DMS153 treated with DMSO at 0.1 percent for 48 hours (cell line): Measurements from ENCODE around the gene ZNF680.
"Not testable (repeated sequence)": the region's sequence is repeated elsewhere in the genome, so short reads cannot be mapped to it uniquely, and the experiment has no call there.

ENCODE experiments used
- DNase-seq: peaks from one replicate; lab custom pipeline; 2025; ENCODE audit not compliant: unreplicated experiment; lab: John Stamatoyannopoulos, UW

The ZNF680 gene

GRCh38 chr7:64557601-64558322, 5.1 kb downstream of the ZNF680 start:
- DNase-seq: no peak

GRCh38 chr7:64555046-64555445, 7.8 kb downstream of the ZNF680 start:
- no peak for DNase-seq

- not testable (repeated sequence) for DNase-seq
Observed at GRCh38 chr7:64554188-64554587, 8.7 kb downstream of the ZNF680 start.

GRCh38 chr7:64551375-64552142, 11.3 kb downstream of the ZNF680 start:
- no peak for DNase-seq

DNA sequence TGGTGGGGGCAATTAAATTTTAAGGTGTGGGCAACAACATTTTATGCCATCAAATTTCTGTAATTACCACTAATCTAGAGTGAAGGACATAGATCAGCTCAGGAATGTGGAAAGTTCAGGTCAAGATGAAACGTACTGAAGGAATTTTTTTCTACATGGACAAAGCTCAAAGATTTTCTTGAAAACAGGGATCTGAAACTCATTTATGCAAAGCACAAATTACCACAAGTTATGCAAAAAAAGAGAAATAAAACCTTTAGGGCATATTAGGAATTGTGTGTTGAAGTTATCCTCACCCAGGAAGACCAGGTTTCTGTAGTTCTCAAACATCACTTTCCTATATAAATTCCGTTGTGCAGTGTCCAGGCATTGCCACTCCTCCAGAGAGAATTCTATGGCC, 18.9 kb downstream of the ZNF680 start:
- DNase-seq: no peak

DNA sequence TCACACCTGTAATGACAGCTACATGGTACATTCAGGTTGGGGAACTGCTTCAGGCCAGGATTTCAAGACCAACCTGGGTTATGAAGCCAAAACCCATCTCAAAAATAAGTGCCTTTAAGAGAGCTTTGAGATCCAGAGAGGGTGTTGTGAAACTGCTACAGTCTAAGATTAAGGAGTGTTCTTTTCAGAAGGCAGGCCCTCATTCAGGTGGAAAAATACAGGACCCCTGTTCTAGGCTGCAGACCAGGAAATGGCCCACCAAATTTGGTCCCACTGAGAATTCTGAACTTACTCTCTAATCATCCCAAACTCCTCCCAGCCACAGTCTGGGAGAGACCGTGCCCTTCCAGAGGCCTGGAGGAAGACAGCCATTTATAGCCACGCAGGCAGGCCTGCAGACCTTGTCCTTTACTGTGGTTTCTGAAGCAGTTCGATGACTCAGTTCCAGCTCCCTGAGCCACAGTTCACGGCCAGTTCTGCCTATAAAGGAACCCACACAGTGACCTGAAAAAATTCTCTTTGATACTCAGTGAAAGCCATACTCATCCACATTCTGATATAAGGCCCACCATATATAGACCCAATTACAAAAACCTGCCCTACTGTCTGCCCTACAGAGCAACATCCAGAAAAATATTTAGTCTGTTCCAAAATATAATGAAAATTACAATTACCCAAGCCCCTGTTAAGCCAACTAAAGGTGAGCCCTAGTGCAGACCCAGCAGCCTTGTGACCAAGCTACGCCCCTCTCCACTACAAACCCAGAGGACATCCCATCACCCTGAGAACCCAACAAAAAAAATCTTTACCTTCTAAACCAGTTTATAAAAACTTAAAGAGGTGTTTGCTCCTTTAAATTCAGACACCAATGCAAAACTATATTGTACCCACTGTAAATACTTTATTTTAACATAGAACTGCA, 21.2 kb downstream of the ZNF680 start:
- DNase-seq: no peak

- DNase-seq: no peak
Observed at GRCh38 chr7:64533756-64534155, 29.1 kb downstream of the ZNF680 start.

DNA sequence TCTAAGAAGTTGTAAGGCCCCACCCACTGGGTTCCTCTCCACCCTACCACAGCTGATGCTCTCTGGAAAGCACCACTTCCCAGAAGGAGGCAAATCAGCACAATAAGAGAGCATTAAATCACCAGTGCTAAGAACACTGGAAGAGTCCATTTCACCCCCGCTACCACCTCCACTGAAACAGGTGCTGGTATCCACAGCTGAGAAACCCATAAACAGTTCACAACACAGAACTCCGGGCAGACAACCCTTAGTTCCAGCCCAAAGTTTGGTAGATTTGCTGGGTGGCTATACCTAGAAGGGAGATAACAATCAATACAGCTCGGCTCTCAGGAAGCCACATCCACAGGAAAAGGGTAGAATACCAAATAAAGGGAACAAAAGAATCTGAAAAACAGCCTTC, 34.1 kb downstream of the ZNF680 start:
- DNase-seq: no peak

- no peak for DNase-seq
Observed at GRCh38 chr7:64521409-64521984, 41.4 kb downstream of the ZNF680 start.

DNA sequence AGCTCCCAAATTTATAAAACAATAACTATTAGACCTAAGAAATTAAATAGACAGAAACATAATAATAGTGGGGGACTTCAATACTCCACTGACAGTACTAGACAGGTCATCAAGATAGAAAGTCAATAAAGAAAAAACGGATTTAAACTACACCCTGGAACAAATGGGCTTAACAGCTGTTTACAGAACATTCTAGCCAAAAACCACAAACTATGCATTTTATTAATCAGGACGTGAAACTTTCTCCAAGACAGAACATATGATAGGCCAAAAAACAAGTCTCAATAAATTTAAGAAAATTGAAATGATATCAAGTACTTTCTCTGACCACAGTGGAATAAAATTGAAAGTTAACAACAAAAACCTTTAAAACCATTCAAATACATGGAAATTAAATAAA, 46.4 kb downstream of the ZNF680 start:
- no peak for DNase-seq

- DNase-seq: no peak
Observed at GRCh38 chr7:64515781-64516180, 47.1 kb downstream of the ZNF680 start.

- no peak for DNase-seq
Observed at GRCh38 chr7:64515330-64515729, 47.5 kb downstream of the ZNF680 start.

DNA sequence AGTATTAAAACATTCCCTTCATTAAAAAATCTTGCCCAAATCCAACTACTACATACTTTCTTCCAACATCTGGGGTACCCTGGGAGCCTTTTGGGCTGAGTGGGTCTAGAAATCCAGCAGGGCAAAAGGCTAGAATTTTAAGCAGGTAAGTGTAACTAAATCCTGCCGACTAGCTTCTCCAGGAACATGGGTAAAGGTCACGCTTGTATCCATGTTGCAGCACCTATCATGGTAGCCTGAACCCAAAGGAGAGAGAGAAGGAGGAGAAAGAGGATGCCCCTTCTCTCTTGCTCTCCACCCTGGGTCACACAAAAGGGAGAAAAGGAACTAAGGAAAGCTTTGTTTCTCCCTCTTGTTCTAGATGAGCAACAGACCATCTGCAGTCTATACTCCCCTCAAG, 53.3 kb downstream of the ZNF680 start:
- no peak for DNase-seq

DNA sequence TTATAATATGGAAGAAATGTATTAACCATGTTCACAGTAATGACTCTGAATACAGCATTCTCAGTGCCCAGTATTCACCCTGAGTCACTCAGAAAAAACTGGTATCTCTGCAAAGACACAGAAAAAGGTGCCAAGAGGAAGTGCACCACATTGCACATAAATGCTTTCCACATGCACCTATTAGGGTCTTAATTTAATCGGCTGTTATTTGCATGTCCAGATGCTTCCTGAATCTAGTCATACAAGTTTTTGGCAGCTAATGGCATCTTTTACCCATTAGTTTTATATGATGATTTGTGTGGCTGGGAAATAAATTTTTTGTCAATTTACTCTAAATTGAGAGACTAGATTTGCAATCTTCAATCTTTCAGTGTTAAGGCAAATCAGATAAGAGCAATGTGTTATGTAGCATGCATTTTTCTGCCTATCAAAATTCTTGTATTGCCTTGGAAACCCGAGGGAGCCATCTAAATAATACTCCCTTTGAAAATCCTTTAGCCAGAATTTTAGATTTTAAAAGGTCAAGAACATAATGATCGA, 58.2 kb downstream of the ZNF680 start:
- no peak for DNase-seq

DNA sequence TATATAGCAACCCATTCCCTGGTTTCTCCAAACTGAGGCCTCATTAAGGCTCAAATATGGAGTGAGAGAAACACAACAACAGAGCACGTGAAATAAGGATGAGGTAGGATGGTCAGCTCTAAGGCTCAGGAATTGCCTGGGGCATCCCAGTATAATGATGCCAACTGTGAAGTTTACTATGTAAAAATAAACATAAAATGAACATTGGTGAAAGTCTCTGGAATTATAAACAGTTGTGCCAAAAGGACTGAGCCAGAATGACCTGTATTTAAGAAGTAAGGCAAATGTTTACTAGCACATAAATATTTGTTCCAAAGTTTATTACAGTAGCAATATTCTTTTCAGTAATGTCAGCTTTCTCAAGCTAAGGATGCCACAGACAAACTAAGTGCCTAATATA, 64.6 kb downstream of the ZNF680 start:
- DNase-seq: no peak

- DNase-seq: no peak
Observed at GRCh38 chr7:64494912-64495461, 67.9 kb downstream of the ZNF680 start.

- DNase-seq: no peak
Observed at GRCh38 chr7:64485623-64486022, 77.2 kb downstream of the ZNF680 start.
